Liver (tissue), 9 donors: ENCODE measurements around the gene ZNF865. TPM values are rescaled to one million over a fixed set of nuclear protein-coding genes. Genes with fewer than 3 reads are reported as not detected.

ENCODE experiments used
- DNase-seq: peaks from one replicate; pipeline ENCODE4 v3.0.0-alpha.2; 2017; ENCODE audit warnings: low spot score
- H3K27ac ChIP-seq, 2 donors: one replicate each; pipeline ENCODE4 v1.7.0; 2013; ENCODE audit warnings: inconsistent platforms in 2 of 2, low read length in 2 of 2, control low read depth in 1 of 2, low read depth in 1 of 2, mild to moderate bottlenecking in 1 of 2
- H3K27me3 ChIP-seq, 4 donors: one replicate each; pipeline versions ENCODE4 v1.6.1 to v1.7.0; 2013; ENCODE audit warnings: low read length in 3 of 4, inconsistent platforms in 1 of 4, mild to moderate bottlenecking in 1 of 4, moderate library complexity in 1 of 4; ENCODE audit not compliant: control insufficient read depth in 4 of 4, insufficient read depth in 4 of 4
- H3K36me3 ChIP-seq, 4 donors: one replicate each; pipeline versions ENCODE4 v1.6.1 to v1.7.0; 2013; ENCODE audit warnings: low read length in 3 of 4, mild to moderate bottlenecking in 3 of 4, low read depth in 1 of 4, moderate library complexity in 1 of 4; ENCODE audit not compliant: control insufficient read depth in 4 of 4, insufficient read depth in 3 of 4
- H3K4me1 ChIP-seq, 4 donors: one replicate each; pipeline versions ENCODE4 v1.6.1 to v1.7.0; 2013; ENCODE audit warnings: low read length in 3 of 4, mild to moderate bottlenecking in 3 of 4, moderate library complexity in 1 of 4; ENCODE audit not compliant: control insufficient read depth in 4 of 4, insufficient read depth in 4 of 4
- H3K4me3 ChIP-seq, 3 donors: one replicate each; pipeline versions ENCODE4 v1.6.1 to v1.7.0; 2013; ENCODE audit warnings: low read length in 3 of 3, control low read depth in 1 of 3, low read depth in 1 of 3, mild to moderate bottlenecking in 1 of 3
- H3K9ac ChIP-seq, 2 donors: one replicate each; pipeline ENCODE4 v1.7.0; 2013; ENCODE audit warnings: low read length in 2 of 2, mild to moderate bottlenecking in 2 of 2, moderate library complexity in 2 of 2, control low read depth in 1 of 2, low read depth in 1 of 2
- H3K9me3 ChIP-seq, 4 donors: one replicate each; pipeline versions ENCODE4 v1.6.1 to v1.7.0; 2013; ENCODE audit warnings: low read length in 3 of 4; ENCODE audit not compliant: control insufficient read depth in 4 of 4
- EGR1 ChIP-seq, 2 donors: IDR thresholded peaks; 2 replicates each; pipeline ENCODE4 v1.6.1; 2016 to 2018; ENCODE audit warnings: antibody characterized with exemption in 2 of 2, low read depth in 2 of 2
- FOXA1 ChIP-seq: IDR thresholded peaks from 2 replicates; pipeline ENCODE4 v1.6.1; 2016; ENCODE audit warnings: antibody characterized with exemption
- FOXA2 ChIP-seq: IDR thresholded peaks from 2 replicates; pipeline ENCODE4 v1.6.1; 2016; ENCODE audit warnings: antibody characterized with exemption
- GABPA ChIP-seq, 2 donors: IDR thresholded peaks in 1 of 2; conservative IDR thresholded peaks in 1 of 2; 2 replicates each; pipeline ENCODE4 v1.6.1; 2016; ENCODE audit warnings: antibody characterized with exemption in 2 of 2, mild to moderate bottlenecking in 1 of 2, moderate library complexity in 1 of 2
- HNF4A ChIP-seq, 2 donors: conservative IDR thresholded peaks; 2 replicates each; pipeline ENCODE4 v1.6.1; 2016; ENCODE audit warnings: antibody characterized with exemption in 2 of 2, mild to moderate bottlenecking in 2 of 2
- HNF4G ChIP-seq: IDR thresholded peaks from 2 replicates; pipeline ENCODE4 v1.6.1; 2016; ENCODE audit warnings: antibody characterized with exemption
- JUND ChIP-seq, 2 donors: IDR thresholded peaks; 2 replicates each; pipeline ENCODE4 v1.6.1; 2016; ENCODE audit warnings: antibody characterized with exemption in 2 of 2
- MAX ChIP-seq: IDR thresholded peaks from 2 replicates; pipeline ENCODE4 v1.6.1; 2016; ENCODE audit warnings: antibody characterized with exemption
- NR2F2 ChIP-seq: IDR thresholded peaks from 2 replicates; pipeline ENCODE4 v1.6.1; 2016; ENCODE audit warnings: antibody characterized with exemption
- RAD21 ChIP-seq, 2 donors: IDR thresholded peaks; 2 replicates each; pipeline ENCODE4 v1.6.1; 2016; ENCODE audit warnings: antibody characterized with exemption in 2 of 2, mild to moderate bottlenecking in 2 of 2
- RXRA ChIP-seq, 2 donors: IDR thresholded peaks; 2 replicates each; pipeline ENCODE4 v1.6.1; 2017 to 2018; ENCODE audit warnings: antibody characterized with exemption in 2 of 2, mild to moderate bottlenecking in 1 of 2
- SP1 ChIP-seq: IDR thresholded peaks from 2 replicates; pipeline ENCODE4 v1.6.1; 2018; ENCODE audit warnings: antibody characterized with exemption, mild to moderate bottlenecking
- TAF1 ChIP-seq: conservative IDR thresholded peaks from 2 replicates; pipeline ENCODE4 v1.6.1; 2016; ENCODE audit warnings: antibody characterized with exemption, mild to moderate bottlenecking
- YY1 ChIP-seq: IDR thresholded peaks from 2 replicates; pipeline ENCODE4 v1.6.1; 2016; ENCODE audit warnings: antibody characterized with exemption, mild to moderate bottlenecking
- ZBTB33 ChIP-seq: IDR thresholded peaks from 2 replicates; pipeline ENCODE4 v1.6.1; 2016; ENCODE audit warnings: antibody characterized with exemption
- WGBS: extraction: QIAGEN DNeasy Blood & Tissue Kit; methylation state at CpG from one replicate; pipeline ENCODE4 v1.1.7; 2013; 5-methylcytosine and 5-hydroxymethylcytosine counted together
- polyA plus RNA-seq, 2 donors: library from polyadenylated mRNA; stranded (reverse) in 1 of 2; unstranded in 1 of 2; fragments of 200-250 nt in 1 of 2; fragments of >200 nt in 1 of 2; fragmentation: Nextera tagmentation in 1 of 2; extraction: Ambion mirVana in 1 of 2; gene quantifications; one replicate each; pipeline versions ENCODE4 v1.2.1 to v1.2.3, GENCODE V29; 2013 to 2015
- total RNA-seq, 2 donors: library from RNA; depleted of rRNA; stranded (reverse); fragments of >200 nt; gene quantifications; one replicate each; pipeline ENCODE4 v1.2.3, GENCODE V29; 2014
- TF ChIP-seq, protein P1 (sequence below): IDR thresholded peaks from 2 replicates; pipeline ENCODE4 v1.6.1; 2016; ENCODE audit warnings: antibody characterized with exemption
- TF ChIP-seq, protein P2 (sequence below): IDR thresholded peaks from 2 replicates; pipeline ENCODE4 v1.6.1; 2016; ENCODE audit warnings: antibody characterized with exemption, mild to moderate bottlenecking
- TF ChIP-seq, protein P3 (sequence below): fragments of 150-350 bp; IDR thresholded peaks from 2 replicates; pipeline ENCODE4 v1.5.1; 2017; ENCODE audit warnings: improper control_type of control experiment, low read depth, low read length; ENCODE audit not compliant: missing input control
- donor health status: healthy.
- donor health status: healthy.
- donor health status: healthy.
- donor health status: healthy.
- donor health status: healthy.

The ZNF865 gene
- total and polyA plus RNA-seq, 4 donors = 0.38 to 3.1 (median 1.6) TPM

DNA sequence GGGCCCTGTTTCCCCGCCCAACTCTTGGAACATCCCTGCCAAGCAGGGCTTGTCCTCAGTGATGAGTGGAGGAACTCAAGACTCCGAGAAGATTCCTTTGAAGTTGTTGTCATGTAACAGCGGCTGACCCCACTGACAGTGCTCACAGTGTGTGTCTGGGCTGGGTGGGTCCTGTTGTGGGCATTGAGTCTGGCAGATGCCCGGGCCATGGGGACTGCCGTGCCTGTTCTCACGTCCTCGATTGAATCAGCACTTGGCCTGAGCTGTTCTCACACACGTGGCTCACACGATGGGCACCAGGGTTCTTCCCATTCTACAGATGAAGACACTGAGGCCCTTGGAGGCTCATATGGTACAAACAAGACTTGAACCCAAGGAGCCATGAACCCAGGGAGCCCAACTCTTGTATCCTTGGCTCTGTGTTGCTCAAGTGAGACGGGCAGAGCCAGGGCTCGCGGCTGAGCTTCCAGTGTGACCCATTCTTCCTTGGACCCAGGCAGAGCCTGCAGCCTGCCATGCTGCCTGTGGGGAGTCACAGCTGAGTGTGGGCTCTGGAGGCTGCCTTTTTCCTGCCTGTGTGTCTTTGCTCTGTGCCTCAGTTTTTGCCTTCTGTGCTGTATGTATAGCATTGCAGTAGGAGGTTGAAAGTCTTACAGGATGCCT is 61.0 kb downstream of the ZNF865 start:
- Histone ChIP-seq H3K9ac (no peak overlapping the region), H3K36me3 (peaks cover 30 to 80% (median 67%) of the 10 kb centered on the region in 4 donors), H3K27me3 (no peaks in the 10 kb centered on the region), H3K4me1 (peaks cover 0 to 10% (median 0%) of the 10 kb centered on the region in 4 donors), H3K27ac (no peak overlapping the region), H3K4me3 (no peak overlapping the region), H3K9me3 (no peaks in the 10 kb centered on the region)
- DNase-seq = no peak
- 92% methylated on average over 12 of the region's 12 CpGs for WGBS
- TF ChIP-seq SP1 (no peak), EGR1 (IDR thresholded peaks at IDR 0.05; ENCODE audit: low read depth in 2 of 2) (no peak), FOXA2 (no peak), GABPA (IDR thresholded peaks at IDR 0.05 in 1 of 2, conservative IDR thresholded peaks at IDR 0.05 in 1 of 2) (no peak), NR2F2 (no peak), RXRA (IDR thresholded peaks at IDR 0.05) (no peak), HNF4A (conservative IDR thresholded peaks at IDR 0.05) (no peak), HNF4G (no peak), JUND (IDR thresholded peaks at IDR 0.05) (no peak), YY1 (no peak), TAF1 (no peak), MAX (no peak), ZBTB33 (no peak), FOXA1 (no peak), RAD21 (IDR thresholded peaks at IDR 0.05) (no peak)
- TF ChIP-seq, protein P1, sequence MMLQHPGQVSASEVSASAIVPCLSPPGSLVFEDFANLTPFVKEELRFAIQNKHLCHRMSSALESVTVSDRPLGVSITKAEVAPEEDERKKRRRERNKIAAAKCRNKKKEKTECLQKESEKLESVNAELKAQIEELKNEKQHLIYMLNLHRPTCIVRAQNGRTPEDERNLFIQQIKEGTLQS = no peak
- TF ChIP-seq, protein P2, sequence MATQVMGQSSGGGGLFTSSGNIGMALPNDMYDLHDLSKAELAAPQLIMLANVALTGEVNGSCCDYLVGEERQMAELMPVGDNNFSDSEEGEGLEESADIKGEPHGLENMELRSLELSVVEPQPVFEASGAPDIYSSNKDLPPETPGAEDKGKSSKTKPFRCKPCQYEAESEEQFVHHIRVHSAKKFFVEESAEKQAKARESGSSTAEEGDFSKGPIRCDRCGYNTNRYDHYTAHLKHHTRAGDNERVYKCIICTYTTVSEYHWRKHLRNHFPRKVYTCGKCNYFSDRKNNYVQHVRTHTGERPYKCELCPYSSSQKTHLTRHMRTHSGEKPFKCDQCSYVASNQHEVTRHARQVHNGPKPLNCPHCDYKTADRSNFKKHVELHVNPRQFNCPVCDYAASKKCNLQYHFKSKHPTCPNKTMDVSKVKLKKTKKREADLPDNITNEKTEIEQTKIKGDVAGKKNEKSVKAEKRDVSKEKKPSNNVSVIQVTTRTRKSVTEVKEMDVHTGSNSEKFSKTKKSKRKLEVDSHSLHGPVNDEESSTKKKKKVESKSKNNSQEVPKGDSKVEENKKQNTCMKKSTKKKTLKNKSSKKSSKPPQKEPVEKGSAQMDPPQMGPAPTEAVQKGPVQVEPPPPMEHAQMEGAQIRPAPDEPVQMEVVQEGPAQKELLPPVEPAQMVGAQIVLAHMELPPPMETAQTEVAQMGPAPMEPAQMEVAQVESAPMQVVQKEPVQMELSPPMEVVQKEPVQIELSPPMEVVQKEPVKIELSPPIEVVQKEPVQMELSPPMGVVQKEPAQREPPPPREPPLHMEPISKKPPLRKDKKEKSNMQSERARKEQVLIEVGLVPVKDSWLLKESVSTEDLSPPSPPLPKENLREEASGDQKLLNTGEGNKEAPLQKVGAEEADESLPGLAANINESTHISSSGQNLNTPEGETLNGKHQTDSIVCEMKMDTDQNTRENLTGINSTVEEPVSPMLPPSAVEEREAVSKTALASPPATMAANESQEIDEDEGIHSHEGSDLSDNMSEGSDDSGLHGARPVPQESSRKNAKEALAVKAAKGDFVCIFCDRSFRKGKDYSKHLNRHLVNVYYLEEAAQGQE = no peak
- TF ChIP-seq, protein P3, sequence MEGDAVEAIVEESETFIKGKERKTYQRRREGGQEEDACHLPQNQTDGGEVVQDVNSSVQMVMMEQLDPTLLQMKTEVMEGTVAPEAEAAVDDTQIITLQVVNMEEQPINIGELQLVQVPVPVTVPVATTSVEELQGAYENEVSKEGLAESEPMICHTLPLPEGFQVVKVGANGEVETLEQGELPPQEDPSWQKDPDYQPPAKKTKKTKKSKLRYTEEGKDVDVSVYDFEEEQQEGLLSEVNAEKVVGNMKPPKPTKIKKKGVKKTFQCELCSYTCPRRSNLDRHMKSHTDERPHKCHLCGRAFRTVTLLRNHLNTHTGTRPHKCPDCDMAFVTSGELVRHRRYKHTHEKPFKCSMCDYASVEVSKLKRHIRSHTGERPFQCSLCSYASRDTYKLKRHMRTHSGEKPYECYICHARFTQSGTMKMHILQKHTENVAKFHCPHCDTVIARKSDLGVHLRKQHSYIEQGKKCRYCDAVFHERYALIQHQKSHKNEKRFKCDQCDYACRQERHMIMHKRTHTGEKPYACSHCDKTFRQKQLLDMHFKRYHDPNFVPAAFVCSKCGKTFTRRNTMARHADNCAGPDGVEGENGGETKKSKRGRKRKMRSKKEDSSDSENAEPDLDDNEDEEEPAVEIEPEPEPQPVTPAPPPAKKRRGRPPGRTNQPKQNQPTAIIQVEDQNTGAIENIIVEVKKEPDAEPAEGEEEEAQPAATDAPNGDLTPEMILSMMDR = no peak

Other genes with a start within 250 kb of the ZNF865 start
- gene GARIN5B, start 242.4 kb upstream of the ZNF865 start, total RNA-seq = not detected
- not detected for gene GARIN5B, start 242.4 kb upstream of the ZNF865 start, polyA plus RNA-seq
- not detected for gene IL11, start 235.2 kb upstream of the ZNF865 start, total RNA-seq
- not detected for gene IL11, start 235.2 kb upstream of the ZNF865 start, polyA plus RNA-seq
- gene TMEM190, start 228.8 kb upstream of the ZNF865 start, total RNA-seq = not detected
- gene TMEM190, start 228.8 kb upstream of the ZNF865 start, polyA plus RNA-seq = not detected
- under 1 TPM; 0.08 to 0.47 TPM for gene TMEM238, start 221.4 kb upstream of the ZNF865 start, total RNA-seq
- gene TMEM238, start 221.4 kb upstream of the ZNF865 start, polyA plus RNA-seq = under 1 TPM; 0.47 to 0.54 TPM
- 100 to 1,000 TPM; 116 to 150 TPM for gene RPL28, start 219.7 kb upstream of the ZNF865 start, total RNA-seq
- 100 to 1,000 TPM; 177 to 535 TPM for gene RPL28, start 219.7 kb upstream of the ZNF865 start, polyA plus RNA-seq
- gene UBE2S, start 197.9 kb upstream of the ZNF865 start, total RNA-seq = 10 to 100 TPM in 1 of 2 donors, 1 to 10 TPM in 1; 5.2 to 95.2 TPM
- 1 to 10 TPM; 6.7 to 6.9 TPM for gene UBE2S, start 197.9 kb upstream of the ZNF865 start, polyA plus RNA-seq
- gene SHISA7, start 162.3 kb upstream of the ZNF865 start, total RNA-seq = 1 to 10 TPM in 1 of 2 donors, not detected in 1; 1.6 TPM
- not detected for gene SHISA7, start 162.3 kb upstream of the ZNF865 start, polyA plus RNA-seq
- gene ISOC2, start 144.0 kb upstream of the ZNF865 start, total RNA-seq = 100 to 1,000 TPM in 1 of 2 donors, 10 to 100 TPM in 1; 49.1 to 101 TPM
- 100 to 1,000 TPM; 136 to 181 TPM for gene ISOC2, start 144.0 kb upstream of the ZNF865 start, polyA plus RNA-seq
- gene C19orf85, start 140.9 kb upstream of the ZNF865 start, total RNA-seq = not detected
- gene C19orf85, start 140.9 kb upstream of the ZNF865 start, polyA plus RNA-seq = not detected
- 1 to 10 TPM; 1.1 to 1.9 TPM for gene ZNF628, start 129.0 kb upstream of the ZNF865 start, total RNA-seq
- gene ZNF628, start 129.0 kb upstream of the ZNF865 start, polyA plus RNA-seq = 1 to 10 TPM in 1 of 2 donors, under 1 TPM in 1; 0.99 to 4.4 TPM
- 1 to 10 TPM; 1.4 to 3.7 TPM for gene NAT14, start 120.5 kb upstream of the ZNF865 start, total RNA-seq
- 1 to 10 TPM; 2.6 to 3.5 TPM for gene NAT14, start 120.5 kb upstream of the ZNF865 start, polyA plus RNA-seq
- gene SSC5D, start 117.2 kb upstream of the ZNF865 start, total RNA-seq = under 1 TPM; 0.19 to 0.84 TPM
- 1 to 10 TPM in 1 of 2 donors, under 1 TPM in 1; 0.08 to 1.0 TPM for gene SSC5D, start 117.2 kb upstream of the ZNF865 start, polyA plus RNA-seq
- not detected for gene SBK2, start 68.5 kb upstream of the ZNF865 start, total RNA-seq
- not detected for gene SBK2, start 68.5 kb upstream of the ZNF865 start, polyA plus RNA-seq
- gene SBK3, start 60.1 kb upstream of the ZNF865 start, total RNA-seq = not detected
- gene SBK3, start 60.1 kb upstream of the ZNF865 start, polyA plus RNA-seq = under 1 TPM in 1 of 2 donors, not detected in 1; 0.03 TPM
- gene ZNF579, start 24.8 kb upstream of the ZNF865 start, total RNA-seq = under 1 TPM; 0.92 to 0.93 TPM
- 1 to 10 TPM; 1.4 to 3.3 TPM for gene ZNF579, start 24.8 kb upstream of the ZNF865 start, polyA plus RNA-seq
- gene FIZ1, start 6.1 kb upstream of the ZNF865 start, total RNA-seq = 1 to 10 TPM; 2.2 to 2.3 TPM
- 1 to 10 TPM; 1.1 to 4.3 TPM for gene FIZ1, start 6.1 kb upstream of the ZNF865 start, polyA plus RNA-seq
- 1 to 10 TPM; 6.7 to 8.8 TPM for gene ZNF524, start 5.4 kb upstream of the ZNF865 start, total RNA-seq
- 10 to 100 TPM; 11.5 to 12.3 TPM for gene ZNF524, start 5.4 kb upstream of the ZNF865 start, polyA plus RNA-seq
- 1 to 10 TPM; 3.9 to 6.0 TPM for gene ZNF784, start 18.9 kb downstream of the ZNF865 start, total RNA-seq
- gene ZNF784, start 18.9 kb downstream of the ZNF865 start, polyA plus RNA-seq = 1 to 10 TPM in 1 of 2 donors, under 1 TPM in 1; 0.79 to 3.6 TPM
- gene ZNF580, start 35.4 kb downstream of the ZNF865 start, total RNA-seq = 1 to 10 TPM; 2.6 to 5.0 TPM
- 1 to 10 TPM; 5.1 to 5.2 TPM for gene ZNF580, start 35.4 kb downstream of the ZNF865 start, polyA plus RNA-seq
- gene ZNF581, start 38.0 kb downstream of the ZNF865 start, total RNA-seq = 1 to 10 TPM; 2.1 to 7.3 TPM
- gene ZNF581, start 38.0 kb downstream of the ZNF865 start, polyA plus RNA-seq = 1 to 10 TPM; 4.8 to 5.6 TPM
- gene CCDC106, start 42.6 kb downstream of the ZNF865 start, total RNA-seq = 1 to 10 TPM; 3.6 to 5.6 TPM
- 10 to 100 TPM in 1 of 2 donors, 1 to 10 TPM in 1; 6.1 to 13.5 TPM for gene CCDC106, start 42.6 kb downstream of the ZNF865 start, polyA plus RNA-seq
- gene U2AF2, start 49.4 kb downstream of the ZNF865 start, total RNA-seq = 10 to 100 TPM; 49.4 to 66.6 TPM
- gene U2AF2, start 49.4 kb downstream of the ZNF865 start, polyA plus RNA-seq = 10 to 100 TPM in 1 of 2 donors, 1 to 10 TPM in 1; 8.6 to 53.1 TPM
- gene EPN1, start 69.6 kb downstream of the ZNF865 start, total RNA-seq = 100 to 1,000 TPM in 1 of 2 donors, 10 to 100 TPM in 1; 49.0 to 107 TPM
- 100 to 1,000 TPM in 1 of 2 donors, 10 to 100 TPM in 1; 18.6 to 117 TPM for gene EPN1, start 69.6 kb downstream of the ZNF865 start, polyA plus RNA-seq
- gene NLRP9, start 132.8 kb downstream of the ZNF865 start, total RNA-seq = not detected
- not detected for gene NLRP9, start 132.8 kb downstream of the ZNF865 start, polyA plus RNA-seq
- not detected for gene RFPL4A, start 153.4 kb downstream of the ZNF865 start, total RNA-seq
- gene RFPL4A, start 153.4 kb downstream of the ZNF865 start, polyA plus RNA-seq = under 1 TPM; 0.12 to 0.82 TPM
- under 1 TPM in 1 of 2 donors, not detected in 1; 0.33 TPM for gene RFPL4AL1, start 163.5 kb downstream of the ZNF865 start, total RNA-seq
- under 1 TPM in 1 of 2 donors, not detected in 1; 0.13 TPM for gene RFPL4AL1, start 163.5 kb downstream of the ZNF865 start, polyA plus RNA-seq
- under 1 TPM in 1 of 2 donors, not detected in 1; 0.33 TPM for gene NLRP11, start 226.4 kb downstream of the ZNF865 start, total RNA-seq
- gene NLRP11, start 226.4 kb downstream of the ZNF865 start, polyA plus RNA-seq = under 1 TPM in 1 of 2 donors, not detected in 1; 0.28 TPM
- not detected for gene NLRP4, start 230.9 kb downstream of the ZNF865 start, total RNA-seq
- not detected for gene NLRP4, start 230.9 kb downstream of the ZNF865 start, polyA plus RNA-seq